GM19463 (cell line): ENCODE data around the gene SETBP1.

Source experiments
- ATAC-seq: cut with Tn5 transposase; IDR thresholded peaks from one replicate; pipeline ENCODE4 v1.9.1; 2021; ENCODE audit warnings: mild to moderate bottlenecking, moderate library complexity; ENCODE audit not compliant: unreplicated experiment

Gene SETBP1

GRCh38 chr18:44859263-44859662 lies 178.6 kb downstream of the SETBP1 start:
- ATAC-seq: no peak

- ATAC-seq: no peak
These were observed 179.2 kb downstream of the SETBP1 start for GRCh38 chr18:44859751-44860439.

GRCh38 chr18:44862112-44862511 lies 181.4 kb downstream of the SETBP1 start:
- ATAC-seq: no peak

DNA sequence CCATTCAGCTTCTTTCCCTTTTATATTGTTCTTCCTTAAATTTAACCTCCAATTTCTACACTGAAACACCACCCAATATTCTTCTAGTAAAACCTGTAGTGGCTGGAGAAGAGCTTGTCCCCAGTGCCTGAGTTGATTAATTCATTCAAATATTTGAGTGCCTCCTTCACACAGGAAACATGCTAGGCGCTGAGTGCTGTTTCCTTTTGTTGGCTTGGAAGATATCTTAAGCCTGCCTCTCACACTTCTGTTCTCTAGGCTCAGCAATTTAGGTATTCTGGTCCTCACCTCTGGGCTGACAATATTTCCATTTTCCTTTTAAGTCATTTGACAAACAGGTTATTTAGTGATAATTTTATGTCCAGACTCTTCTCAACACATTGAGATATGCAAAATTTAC lies 185.4 kb downstream of the SETBP1 start:
- ATAC-seq: no peak

- ATAC-seq: no peak
These were observed 188.8 kb downstream of the SETBP1 start for GRCh38 chr18:44869533-44869932.

GRCh38 chr18:44870631-44871502 lies 190.2 kb downstream of the SETBP1 start:
- peak; percentile 24 for ATAC-seq

- peak; percentile 46 for ATAC-seq
These were observed 191.1 kb downstream of the SETBP1 start for GRCh38 chr18:44871771-44872170.

DNA sequence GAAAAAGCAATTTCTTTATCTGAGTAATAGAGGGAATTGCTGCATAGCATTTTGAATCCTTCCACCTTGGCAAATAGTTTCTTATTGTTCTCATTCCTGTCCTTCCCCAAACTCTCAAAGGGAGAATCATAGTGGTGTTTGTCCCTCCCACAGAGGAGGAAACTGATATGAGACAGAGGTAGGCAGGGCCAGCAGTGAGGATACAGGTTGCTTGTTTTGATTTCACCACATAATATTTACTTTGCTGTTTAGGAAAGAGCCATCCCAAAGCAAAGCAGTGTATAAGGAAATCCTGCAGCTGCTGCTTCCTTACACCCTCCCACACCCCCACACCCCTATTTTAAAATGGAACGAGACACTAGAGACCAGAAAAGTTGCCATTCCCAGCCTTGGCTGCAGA lies 195.3 kb downstream of the SETBP1 start:
- ATAC-seq: no peak

- ATAC-seq: no peak
These were observed 196.1 kb downstream of the SETBP1 start for GRCh38 chr18:44876755-44877154.

DNA sequence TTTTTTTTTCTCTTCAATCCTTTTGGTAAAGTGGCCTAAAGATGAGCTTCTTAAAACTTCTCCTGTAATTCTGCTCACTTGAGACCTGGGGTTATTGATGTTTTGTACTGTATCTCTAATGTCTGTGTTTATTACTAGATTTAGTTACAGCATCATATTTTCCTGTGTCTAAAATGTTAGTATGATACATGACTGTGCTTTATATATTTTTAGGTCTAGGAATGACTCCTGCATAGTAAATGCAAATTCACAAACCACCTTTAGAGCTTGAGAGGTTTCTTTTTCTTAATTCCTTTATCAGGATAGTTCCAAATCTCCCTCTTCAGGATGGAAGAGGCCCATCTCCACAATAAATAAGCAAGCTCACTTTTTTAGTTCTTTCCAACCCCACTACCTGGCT lies 197.6 kb downstream of the SETBP1 start:
- no peak for ATAC-seq

GRCh38 chr18:44880170-44880569 lies 199.5 kb downstream of the SETBP1 start:
- no peak for ATAC-seq

DNA sequence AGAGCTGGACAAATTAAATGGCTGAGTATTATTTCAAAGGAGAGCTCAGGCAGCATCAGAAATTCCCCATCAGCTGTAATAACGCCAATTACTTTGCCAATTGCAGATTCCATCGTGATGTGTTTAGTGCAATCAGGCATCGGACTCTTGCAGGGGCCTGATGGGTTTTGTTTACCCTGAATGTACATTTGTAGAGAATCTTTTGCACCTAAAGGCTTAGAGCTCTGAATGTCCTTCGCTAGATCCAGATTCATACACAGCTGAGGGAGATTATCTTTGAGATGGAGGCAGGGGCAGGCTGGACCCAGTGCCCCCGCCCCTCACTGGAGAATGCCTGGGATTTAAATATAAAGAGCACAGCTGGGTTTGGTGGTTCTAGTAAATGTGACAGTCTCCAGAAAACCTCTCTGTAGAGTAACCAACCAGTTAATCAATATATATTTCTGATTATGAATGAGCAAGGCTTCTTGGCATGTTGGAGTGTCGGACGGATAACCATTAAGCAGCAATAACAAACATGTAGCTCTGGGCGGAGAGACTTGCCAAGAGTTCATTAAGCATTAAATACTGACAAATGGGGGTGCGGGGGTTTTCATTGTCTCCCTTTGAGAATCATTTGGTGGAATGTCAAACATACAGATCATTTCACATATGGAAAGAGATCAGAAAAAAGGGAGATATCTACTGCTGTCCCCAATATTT lies 200.9 kb downstream of the SETBP1 start:
- no peak for ATAC-seq

- ATAC-seq: no peak
These were observed 201.6 kb downstream of the SETBP1 start for GRCh38 chr18:44882163-44882868.

GRCh38 chr18:44883671-44884070 lies 203.0 kb downstream of the SETBP1 start:
- ATAC-seq: no peak

GRCh38 chr18:44884431-44884830 lies 203.7 kb downstream of the SETBP1 start:
- no peak for ATAC-seq

- no peak for ATAC-seq
These were observed 204.8 kb downstream of the SETBP1 start for GRCh38 chr18:44885507-44885906.

DNA sequence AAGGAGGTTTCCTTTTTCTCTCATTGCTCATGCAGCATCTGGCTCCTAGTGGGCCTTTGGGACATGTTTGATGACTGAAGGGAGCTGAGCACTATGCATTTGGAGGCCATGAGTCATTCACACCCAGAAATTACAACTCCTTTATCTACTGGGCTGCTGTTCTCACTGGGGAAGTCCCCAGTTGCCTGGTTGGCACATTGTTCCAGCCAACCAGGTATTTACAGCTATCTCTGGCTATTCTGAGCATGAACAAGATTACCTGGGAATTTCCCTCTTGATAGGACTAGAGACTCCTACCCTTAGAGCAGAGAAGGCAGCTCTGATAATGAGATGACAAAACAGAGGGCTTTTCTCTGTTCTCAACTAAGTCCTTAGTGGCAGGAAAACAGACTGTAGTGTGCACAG lies 206.5 kb downstream of the SETBP1 start:
- peak; percentile 92 for ATAC-seq

DNA sequence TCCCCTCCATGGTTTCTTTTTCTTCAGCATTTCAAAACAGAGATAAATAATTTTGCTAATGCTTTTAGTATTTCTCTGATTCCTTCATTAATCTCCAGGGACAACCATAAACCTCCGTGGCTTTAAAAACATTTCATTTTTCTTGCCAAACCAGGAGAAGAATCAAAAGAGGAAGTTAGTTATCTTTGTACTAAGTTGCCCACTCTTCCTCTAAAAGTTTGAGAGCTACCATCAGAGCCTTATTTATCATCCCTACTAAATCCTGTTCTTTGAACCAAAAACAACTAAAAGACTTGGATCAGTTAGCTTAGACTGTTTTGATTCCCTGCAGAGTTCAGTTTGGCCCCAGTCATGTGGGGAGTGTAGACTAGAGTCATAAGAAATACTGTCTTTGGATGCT lies 208.4 kb downstream of the SETBP1 start:
- ATAC-seq: no peak

- ATAC-seq: no peak
These were observed 212.5 kb downstream of the SETBP1 start for GRCh38 chr18:44893045-44893706.

DNA sequence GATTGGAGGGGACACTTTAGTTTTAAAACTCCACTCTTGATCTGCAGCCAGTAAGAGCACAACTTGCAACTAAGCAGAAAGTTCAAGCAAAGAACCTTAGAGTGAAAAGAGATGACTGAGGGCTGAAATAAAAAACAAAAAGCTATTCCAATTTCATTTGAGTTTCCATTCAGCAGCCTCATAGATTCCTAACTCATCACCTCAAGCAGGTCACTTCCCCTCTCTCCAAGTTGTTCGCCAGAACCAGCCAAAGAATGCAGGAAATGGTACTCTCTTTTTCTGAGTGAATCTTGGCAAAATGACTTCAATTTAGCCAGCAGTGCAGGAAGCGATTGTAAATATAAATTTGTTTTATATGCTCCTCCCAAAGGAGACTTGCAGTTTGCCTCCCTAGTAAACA lies 213.3 kb downstream of the SETBP1 start:
- ATAC-seq: no peak
